ENCODE measurements around the gene SKI.

DNA sequence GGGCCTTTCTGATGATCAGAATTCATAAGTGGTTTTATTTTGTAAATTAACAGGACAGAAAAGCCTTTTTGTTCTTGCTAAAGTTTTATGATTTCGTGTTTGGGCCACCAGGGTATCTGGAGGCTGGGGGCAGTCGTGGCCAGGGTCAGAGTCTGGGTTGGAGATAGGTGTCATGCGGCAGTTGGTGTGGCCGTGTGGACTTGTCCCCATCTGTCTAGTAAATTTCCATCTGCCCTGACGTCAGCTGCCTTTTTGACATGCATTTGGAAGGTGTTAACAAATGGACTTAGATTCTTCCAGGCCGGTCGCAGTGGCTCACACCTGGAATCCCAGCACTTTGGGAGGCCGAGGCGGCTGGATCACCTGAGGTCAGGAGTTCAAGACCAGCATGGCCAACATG is 56.8 kb downstream of the SKI start:
- TF ChIP-seq CTCF (IDR thresholded peaks at IDR 0.05; ENCODE audit: insufficient read depth, low read depth, low read length) (no peak), EZH2 (IDR thresholded peaks at IDR 0.05; ENCODE audit: insufficient read depth, low read length) (no peak)

Measured in astrocyte (in vitro differentiated cells and primary cell).